Stimulated activated naive B cell treated with anti-CD40 and anti-IgM and Interleukin-4, amounts not matched to agents 10 μg/mL and 1 μg/mL and 100 μg/mL, for 72 hours (primary cell): ENCODE measurements around the gene CAND1.
"Not testable (repeated sequence)": the region's sequence is repeated elsewhere in the genome, so short reads cannot be mapped to it uniquely, and the experiment has no call there.

ENCODE experiments used
- ATAC-seq, 2 donors: fragments of 150-1000 bp; cut with Tn5 transposase; replicated peaks; 2 replicates each; pipeline ENCODE4 v1.10.0; 2021; ENCODE audit warnings: moderate library complexity in 1 of 2
- DNase-seq: peaks from one replicate; pipeline ENCODE4 v3.0.0; 2021
- H3K27ac Mint-ChIP-seq: one replicate; pipeline ENCODE4 v1.8.0; 2022; ENCODE audit warnings: mild to moderate bottlenecking, mixed read lengths
- H3K27me3 Mint-ChIP-seq, 2 donors: one replicate each; pipeline ENCODE4 v1.8.0; 2022; ENCODE audit warnings: mixed read lengths in 2 of 2
- H3K36me3 Mint-ChIP-seq, 2 donors: one replicate each; pipeline ENCODE4 v1.8.0; 2022; ENCODE audit warnings: mixed read lengths in 2 of 2, mild to moderate bottlenecking in 1 of 2
- H3K4me1 Mint-ChIP-seq, 2 donors: one replicate each; pipeline ENCODE4 v1.8.0; 2022; ENCODE audit warnings: mixed read lengths in 2 of 2, mild to moderate bottlenecking in 1 of 2
- H3K4me3 Mint-ChIP-seq, 2 donors: one replicate each; pipeline ENCODE4 v1.8.0; 2022; ENCODE audit warnings: mild to moderate bottlenecking in 2 of 2, mixed read lengths in 2 of 2, moderate library complexity in 1 of 2
- H3K9me3 Mint-ChIP-seq, 2 donors: one replicate each; pipeline ENCODE4 v1.8.0; 2022; ENCODE audit warnings: mixed read lengths in 2 of 2, mild to moderate bottlenecking in 1 of 2

Gene CAND1

GRCh38 chr12:67338426-67338825 lies 69.3 kb downstream of the CAND1 start:
- Mint-ChIP-seq H3K4me3 (no peak overlapping the region), H3K27me3 (no peaks in the 10 kb centered on the region), H3K36me3 (peaks cover 26 to 36% of the 10 kb centered on the region in 2 donors), H3K9me3 (peaks cover 28 to 30% of the 10 kb centered on the region in 2 donors), H3K4me1 (no peaks in the 10 kb centered on the region), H3K27ac (no peak overlapping the region)
- no peak for DNase-seq
- ATAC-seq, result no peak

GRCh38 chr12:67339530-67339929 lies 70.4 kb downstream of the CAND1 start:
- H3K36me3 Mint-ChIP-seq, result peaks cover 26 to 34% of the 10 kb centered on the region in 2 donors

GRCh38 chr12:67341086-67341485 lies 71.9 kb downstream of the CAND1 start:
- H3K4me1 Mint-ChIP-seq, H3K4me3 Mint-ChIP-seq, DNase-seq, ATAC-seq, H3K27me3 Mint-ChIP-seq, H3K27ac Mint-ChIP-seq: not testable (repeated sequence)
- H3K9me3 Mint-ChIP-seq, result peaks cover 23% of the 10 kb centered on the region in 2 donors
- peaks cover 26 to 29% of the 10 kb centered on the region in 2 donors for H3K36me3 Mint-ChIP-seq

More at GRCh38 chr12:67339530-67339929, 70.4 kb downstream of the CAND1 start:
- no peak overlapping the region for H3K27ac Mint-ChIP-seq
- peaks cover 26 to 27% of the 10 kb centered on the region in 2 donors for H3K9me3 Mint-ChIP-seq
- no peaks in the 10 kb centered on the region for H3K4me1 Mint-ChIP-seq
- no peaks in the 10 kb centered on the region for H3K27me3 Mint-ChIP-seq
- H3K4me3 Mint-ChIP-seq, result no peak overlapping the region
- no peak for DNase-seq
- no peak for ATAC-seq

- H3K27me3 Mint-ChIP-seq, result no peaks in the 10 kb centered on the region
- H3K9me3 Mint-ChIP-seq, result peaks cover 20 to 23% of the 10 kb centered on the region in 2 donors
- no peak for DNase-seq
- no peaks in the 10 kb centered on the region for H3K4me1 Mint-ChIP-seq
- ATAC-seq, result no peak
- H3K4me3 Mint-ChIP-seq, result no peak overlapping the region
- no peak overlapping the region for H3K27ac Mint-ChIP-seq
- H3K36me3 Mint-ChIP-seq, result peaks cover 7 to 15% of the 10 kb centered on the region in 2 donors
These were observed 76.0 kb downstream of the CAND1 start for GRCh38 chr12:67344979-67345710.

GRCh38 chr12:67348683-67349082 lies 79.5 kb downstream of the CAND1 start:
- ATAC-seq, result no peak
- no peak overlapping the region for H3K4me3 Mint-ChIP-seq
- H3K9me3 Mint-ChIP-seq, result peaks cover 13 to 18% of the 10 kb centered on the region in 2 donors
- H3K27ac Mint-ChIP-seq, result no peak overlapping the region
- DNase-seq, result no peak
- no peaks in the 10 kb centered on the region for H3K27me3 Mint-ChIP-seq
- H3K4me1 Mint-ChIP-seq, result no peaks in the 10 kb centered on the region
- peaks cover 0 to 7% of the 10 kb centered on the region in 2 donors for H3K36me3 Mint-ChIP-seq

GRCh38 chr12:67352682-67353081 lies 83.5 kb downstream of the CAND1 start:
- H3K4me3 Mint-ChIP-seq, result no peak overlapping the region
- H3K9me3 Mint-ChIP-seq, result peaks cover 3 to 10% of the 10 kb centered on the region in 2 donors
- H3K36me3 Mint-ChIP-seq, result no peaks in the 10 kb centered on the region
- peaks cover 3 to 9% of the 10 kb centered on the region in 2 donors for H3K4me1 Mint-ChIP-seq
- H3K27me3 Mint-ChIP-seq, result no peaks in the 10 kb centered on the region
- no peak overlapping the region for H3K27ac Mint-ChIP-seq
- no peak for DNase-seq
- no peak for ATAC-seq

GRCh38 chr12:67354322-67354721 lies 85.2 kb downstream of the CAND1 start:
- DNase-seq (no peak), ATAC-seq (no peak)
- no peaks in the 10 kb centered on the region for H3K9me3 Mint-ChIP-seq
- H3K27ac Mint-ChIP-seq, result no peak overlapping the region
- H3K4me1 Mint-ChIP-seq, result peaks cover 6 to 14% of the 10 kb centered on the region in 2 donors
- H3K36me3 Mint-ChIP-seq, result no peaks in the 10 kb centered on the region
- no peaks in the 10 kb centered on the region for H3K27me3 Mint-ChIP-seq
- H3K4me3 Mint-ChIP-seq, result no peak overlapping the region

GRCh38 chr12:67354966-67355365 lies 85.8 kb downstream of the CAND1 start:
- ATAC-seq, result no peak
- H3K9me3 Mint-ChIP-seq, result no peaks in the 10 kb centered on the region
- H3K36me3 Mint-ChIP-seq, result no peaks in the 10 kb centered on the region
- H3K27ac Mint-ChIP-seq, result no peak overlapping the region
- H3K4me3 Mint-ChIP-seq, result no peak overlapping the region
- no peak for DNase-seq
- H3K4me1 Mint-ChIP-seq, result peaks cover 6 to 14% of the 10 kb centered on the region in 2 donors
- H3K27me3 Mint-ChIP-seq, result no peaks in the 10 kb centered on the region

GRCh38 chr12:67355428-67356379 lies 86.5 kb downstream of the CAND1 start:
- ATAC-seq (peak; percentile 90 to 94), DNase-seq (no peak)
- H3K36me3 Mint-ChIP-seq, result no peaks in the 10 kb centered on the region
- no peaks in the 10 kb centered on the region for H3K27me3 Mint-ChIP-seq
- peaks cover 6 to 14% of the 10 kb centered on the region in 2 donors for H3K4me1 Mint-ChIP-seq
- no peak overlapping the region for H3K27ac Mint-ChIP-seq
- no peak overlapping the region for H3K4me3 Mint-ChIP-seq
- no peaks in the 10 kb centered on the region for H3K9me3 Mint-ChIP-seq

- Mint-ChIP-seq H3K4me1 (peaks cover 6 to 14% of the 10 kb centered on the region in 2 donors), H3K36me3 (no peaks in the 10 kb centered on the region), H3K4me3 (no peak overlapping the region), H3K9me3 (no peaks in the 10 kb centered on the region), H3K27ac (no peak overlapping the region), H3K27me3 (no peaks in the 10 kb centered on the region)
- ATAC-seq, result no peak
- no peak for DNase-seq
These were observed 87.2 kb downstream of the CAND1 start for GRCh38 chr12:67356380-67356774.

GRCh38 chr12:67357376-67358125 lies 88.4 kb downstream of the CAND1 start:
- no peaks in the 10 kb centered on the region for H3K27me3 Mint-ChIP-seq
- H3K9me3 Mint-ChIP-seq, result peaks cover 0 to 3% of the 10 kb centered on the region in 2 donors
- H3K27ac Mint-ChIP-seq, result no peak overlapping the region
- H3K4me1 Mint-ChIP-seq, result peaks cover 6 to 14% of the 10 kb centered on the region in 2 donors
- H3K36me3 Mint-ChIP-seq, result no peaks in the 10 kb centered on the region
- ATAC-seq (no peak), DNase-seq (no peak)
- H3K4me3 Mint-ChIP-seq, result no peak overlapping the region

GRCh38 chr12:67358781-67359338 lies 89.7 kb downstream of the CAND1 start:
- no peaks in the 10 kb centered on the region for H3K27me3 Mint-ChIP-seq
- H3K9me3 Mint-ChIP-seq, result peaks cover 0 to 3% of the 10 kb centered on the region in 2 donors
- no peaks in the 10 kb centered on the region for H3K36me3 Mint-ChIP-seq
- no peak overlapping the region for H3K27ac Mint-ChIP-seq
- H3K4me1 Mint-ChIP-seq, result peaks cover 6 to 14% of the 10 kb centered on the region in 2 donors
- no peak overlapping the region for H3K4me3 Mint-ChIP-seq
- no peak for DNase-seq
- no peak for ATAC-seq

GRCh38 chr12:67362526-67362925 lies 93.4 kb downstream of the CAND1 start:
- ATAC-seq (peak in 1 of 2 donors; percentile 47), DNase-seq (no peak)
- peaks cover 3 to 5% of the 10 kb centered on the region in 2 donors for H3K4me1 Mint-ChIP-seq
- no peak overlapping the region for H3K4me3 Mint-ChIP-seq
- H3K27me3 Mint-ChIP-seq, result no peaks in the 10 kb centered on the region
- peaks cover 0 to 3% of the 10 kb centered on the region in 2 donors for H3K9me3 Mint-ChIP-seq
- H3K27ac Mint-ChIP-seq, result no peak overlapping the region
- no peaks in the 10 kb centered on the region for H3K36me3 Mint-ChIP-seq

- H3K4me1 Mint-ChIP-seq, result no peaks in the 10 kb centered on the region
- no peak overlapping the region for H3K4me3 Mint-ChIP-seq
- H3K36me3 Mint-ChIP-seq, result no peaks in the 10 kb centered on the region
- peaks cover 0 to 3% of the 10 kb centered on the region in 2 donors for H3K9me3 Mint-ChIP-seq
- no peaks in the 10 kb centered on the region for H3K27me3 Mint-ChIP-seq
- H3K27ac Mint-ChIP-seq, result no peak overlapping the region
- DNase-seq, result no peak
- no peak for ATAC-seq
These were observed 95.1 kb downstream of the CAND1 start for GRCh38 chr12:67364228-67364627.
